ENCODE data around the gene SREBF2. TPM values are rescaled to one million over a fixed set of nuclear protein-coding genes. Genes with fewer than 3 reads are reported as not detected.
"Not testable (repeated sequence)": the region's sequence is repeated elsewhere in the genome, so short reads cannot be mapped to it uniquely, and the experiment has no call there.

The SREBF2 gene
- polyA plus RNA-seq, 4 donors, result 14.1 to 82.2 (median 48.1) TPM

GRCh38 chr22:41870081-41870480, 37.2 kb downstream of the SREBF2 start:
- not testable (repeated sequence) for H3K27me3 ChIP-seq (ENCODE audit: control insufficient read depth in 3 of 3, insufficient read depth in 3 of 3, low read length in 3 of 3); H3K4me1 ChIP-seq (ENCODE audit: control insufficient read depth in 3 of 3, insufficient read depth in 2 of 3, low read depth in 1 of 3, low read length in 2 of 3); H3K4me3 ChIP-seq (ENCODE audit: low read depth in 1 of 3, low read length in 3 of 3); H3K9me3 ChIP-seq (ENCODE audit: control insufficient read depth in 2 of 2, insufficient read depth in 1 of 2, low read depth in 1 of 2, low read length in 1 of 2); FAIRE-seq; DNase-seq; H3K27ac ChIP-seq (ENCODE audit: low read depth in 1 of 3, low read length in 2 of 3)
- H3K36me3 ChIP-seq (ENCODE audit: control insufficient read depth in 3 of 3, insufficient read depth in 2 of 3, low read depth in 1 of 3, low read length in 3 of 3), result peaks cover 14 to 84% (median 24%) of the 10 kb centered on the region in 3 donors
- 86 to 100% (median 100%) methylated on average over 1 of the region's 1 CpG for WGBS, 3 donors

GRCh38 chr22:41870786-41871185, 37.9 kb downstream of the SREBF2 start:
- H3K4me3 ChIP-seq (ENCODE audit: low read depth in 1 of 3, low read length in 3 of 3), result no peak overlapping the region
- no peak for DNase-seq
- H3K27ac ChIP-seq (ENCODE audit: low read depth in 1 of 3, low read length in 2 of 3), result no peak overlapping the region
- no peaks in the 10 kb centered on the region for H3K4me1 ChIP-seq (ENCODE audit: control insufficient read depth in 3 of 3, insufficient read depth in 2 of 3, low read depth in 1 of 3, low read length in 2 of 3)
- peaks cover 20 to 88% (median 30%) of the 10 kb centered on the region in 3 donors for H3K36me3 ChIP-seq (ENCODE audit: control insufficient read depth in 3 of 3, insufficient read depth in 2 of 3, low read depth in 1 of 3, low read length in 3 of 3)
- WGBS, 3 donors, result 85 to 91% (median 88%) methylated on average over 4 of the region's 4 CpGs
- no peaks in the 10 kb centered on the region for H3K9me3 ChIP-seq (ENCODE audit: control insufficient read depth in 2 of 2, insufficient read depth in 1 of 2, low read depth in 1 of 2, low read length in 1 of 2)
- no peaks in the 10 kb centered on the region for H3K27me3 ChIP-seq (ENCODE audit: control insufficient read depth in 3 of 3, insufficient read depth in 3 of 3, low read length in 3 of 3)
- FAIRE-seq, result no peak

GRCh38 chr22:41873391-41873790, 40.5 kb downstream of the SREBF2 start:
- Histone ChIP-seq H3K9me3 (ENCODE audit: control insufficient read depth in 2 of 2, insufficient read depth in 1 of 2, low read depth in 1 of 2, low read length in 1 of 2) (no peaks in the 10 kb centered on the region), H3K27ac (ENCODE audit: low read depth in 1 of 3, low read length in 2 of 3) (no peak overlapping the region), H3K27me3 (ENCODE audit: control insufficient read depth in 3 of 3, insufficient read depth in 3 of 3, low read length in 3 of 3) (no peaks in the 10 kb centered on the region), H3K4me3 (ENCODE audit: low read depth in 1 of 3, low read length in 3 of 3) (no peak overlapping the region), H3K4me1 (ENCODE audit: control insufficient read depth in 3 of 3, insufficient read depth in 2 of 3, low read depth in 1 of 3, low read length in 2 of 3) (no peaks in the 10 kb centered on the region), H3K36me3 (ENCODE audit: control insufficient read depth in 3 of 3, insufficient read depth in 2 of 3, low read depth in 1 of 3, low read length in 3 of 3) (peaks cover 21 to 80% (median 31%) of the 10 kb centered on the region in 3 donors)
- WGBS, 3 donors, result 66 to 75% (median 73%) methylated on average over 5 of the region's 5 CpGs
- no peak for FAIRE-seq
- no peak for DNase-seq

- no peak for DNase-seq
- 80 to 94% (median 91%) methylated on average over 2 of the region's 2 CpGs for WGBS, 3 donors
- no peaks in the 10 kb centered on the region for H3K9me3 ChIP-seq (ENCODE audit: control insufficient read depth in 2 of 2, insufficient read depth in 1 of 2, low read depth in 1 of 2, low read length in 1 of 2)
- no peak for FAIRE-seq
- no peak overlapping the region for H3K4me3 ChIP-seq (ENCODE audit: low read depth in 1 of 3, low read length in 3 of 3)
- no peak overlapping the region for H3K27ac ChIP-seq (ENCODE audit: low read depth in 1 of 3, low read length in 2 of 3)
- no peaks in the 10 kb centered on the region for H3K4me1 ChIP-seq (ENCODE audit: control insufficient read depth in 3 of 3, insufficient read depth in 2 of 3, low read depth in 1 of 3, low read length in 2 of 3)
- peaks cover 18 to 79% (median 25%) of the 10 kb centered on the region in 3 donors for H3K36me3 ChIP-seq (ENCODE audit: control insufficient read depth in 3 of 3, insufficient read depth in 2 of 3, low read depth in 1 of 3, low read length in 3 of 3)
- H3K27me3 ChIP-seq (ENCODE audit: control insufficient read depth in 3 of 3, insufficient read depth in 3 of 3, low read length in 3 of 3), result no peaks in the 10 kb centered on the region
Measured at GRCh38 chr22:41874090-41874489, 41.2 kb downstream of the SREBF2 start.

- no peaks in the 10 kb centered on the region for H3K27me3 ChIP-seq (ENCODE audit: control insufficient read depth in 3 of 3, insufficient read depth in 3 of 3, low read length in 3 of 3)
- DNase-seq (no peak), FAIRE-seq (no peak)
- H3K4me3 ChIP-seq (ENCODE audit: low read depth in 1 of 3, low read length in 3 of 3), result no peak overlapping the region
- H3K9me3 ChIP-seq (ENCODE audit: control insufficient read depth in 2 of 2, insufficient read depth in 1 of 2, low read depth in 1 of 2, low read length in 1 of 2), result no peaks in the 10 kb centered on the region
- no peaks in the 10 kb centered on the region for H3K4me1 ChIP-seq (ENCODE audit: control insufficient read depth in 3 of 3, insufficient read depth in 2 of 3, low read depth in 1 of 3, low read length in 2 of 3)
- H3K36me3 ChIP-seq (ENCODE audit: control insufficient read depth in 3 of 3, insufficient read depth in 2 of 3, low read depth in 1 of 3, low read length in 3 of 3), result peaks cover 20 to 79% (median 25%) of the 10 kb centered on the region in 3 donors
- 92 to 96% (median 93%) methylated on average over 10 of the region's 10 CpGs for WGBS, 3 donors
- H3K27ac ChIP-seq (ENCODE audit: low read depth in 1 of 3, low read length in 2 of 3), result no peak overlapping the region
Measured at GRCh38 chr22:41875531-41876270, 42.8 kb downstream of the SREBF2 start.

- WGBS, 3 donors, result 87 to 93% (median 89%) methylated on average over 3 of the region's 3 CpGs
- Histone ChIP-seq H3K27ac (ENCODE audit: low read depth in 1 of 3, low read length in 2 of 3) (no peak overlapping the region), H3K4me3 (ENCODE audit: low read depth in 1 of 3, low read length in 3 of 3) (no peak overlapping the region), H3K36me3 (ENCODE audit: control insufficient read depth in 3 of 3, insufficient read depth in 2 of 3, low read depth in 1 of 3, low read length in 3 of 3) (peaks cover 26 to 77% (median 28%) of the 10 kb centered on the region in 3 donors), H3K4me1 (ENCODE audit: control insufficient read depth in 3 of 3, insufficient read depth in 2 of 3, low read depth in 1 of 3, low read length in 2 of 3) (no peaks in the 10 kb centered on the region), H3K9me3 (ENCODE audit: control insufficient read depth in 2 of 2, insufficient read depth in 1 of 2, low read depth in 1 of 2, low read length in 1 of 2) (no peaks in the 10 kb centered on the region), H3K27me3 (ENCODE audit: control insufficient read depth in 3 of 3, insufficient read depth in 3 of 3, low read length in 3 of 3) (no peaks in the 10 kb centered on the region)
- FAIRE-seq (no peak), DNase-seq (no peak)
Measured at GRCh38 chr22:41876275-41876674, 43.4 kb downstream of the SREBF2 start.

GRCh38 chr22:41876675-41877074, 43.8 kb downstream of the SREBF2 start:
- peaks cover 28 to 77% (median 31%) of the 10 kb centered on the region in 3 donors for H3K36me3 ChIP-seq (ENCODE audit: control insufficient read depth in 3 of 3, insufficient read depth in 2 of 3, low read depth in 1 of 3, low read length in 3 of 3)
- no peak overlapping the region for H3K27ac ChIP-seq (ENCODE audit: low read depth in 1 of 3, low read length in 2 of 3)
- DNase-seq (no peak), FAIRE-seq (no peak)
- no peaks in the 10 kb centered on the region for H3K4me1 ChIP-seq (ENCODE audit: control insufficient read depth in 3 of 3, insufficient read depth in 2 of 3, low read depth in 1 of 3, low read length in 2 of 3)
- no peaks in the 10 kb centered on the region for H3K27me3 ChIP-seq (ENCODE audit: control insufficient read depth in 3 of 3, insufficient read depth in 3 of 3, low read length in 3 of 3)
- H3K9me3 ChIP-seq (ENCODE audit: control insufficient read depth in 2 of 2, insufficient read depth in 1 of 2, low read depth in 1 of 2, low read length in 1 of 2), result no peaks in the 10 kb centered on the region
- H3K4me3 ChIP-seq (ENCODE audit: low read depth in 1 of 3, low read length in 3 of 3), result no peak overlapping the region

- DNase-seq, result no peak
- 93 to 98% (median 96%) methylated on average over 16 of the region's 16 CpGs for WGBS, 3 donors
Measured at GRCh38 chr22:41880653-41881052, 47.7 kb downstream of the SREBF2 start.

GRCh38 chr22:41883400-41883799, 50.5 kb downstream of the SREBF2 start:
- Histone ChIP-seq H3K4me1 (ENCODE audit: control insufficient read depth in 3 of 3, insufficient read depth in 2 of 3, low read depth in 1 of 3, low read length in 2 of 3) (peaks cover 0 to 13% (median 0%) of the 10 kb centered on the region in 3 donors), H3K9me3 (ENCODE audit: control insufficient read depth in 2 of 2, insufficient read depth in 1 of 2, low read depth in 1 of 2, low read length in 1 of 2) (no peaks in the 10 kb centered on the region), H3K4me3 (ENCODE audit: low read depth in 1 of 3, low read length in 3 of 3) (no peak overlapping the region), H3K27me3 (ENCODE audit: control insufficient read depth in 3 of 3, insufficient read depth in 3 of 3, low read length in 3 of 3) (no peaks in the 10 kb centered on the region), H3K27ac (ENCODE audit: low read depth in 1 of 3, low read length in 2 of 3) (no peak overlapping the region), H3K36me3 (ENCODE audit: control insufficient read depth in 3 of 3, insufficient read depth in 2 of 3, low read depth in 1 of 3, low read length in 3 of 3) (peaks cover 26 to 78% (median 39%) of the 10 kb centered on the region in 3 donors)
- DNase-seq (no peak), FAIRE-seq (no peak)
- 93 to 96% (median 93%) methylated on average over 2 of the region's 2 CpGs for WGBS, 3 donors

More at GRCh38 chr22:41880653-41881052, 47.7 kb downstream of the SREBF2 start:
- H3K9me3 ChIP-seq (ENCODE audit: control insufficient read depth in 2 of 2, insufficient read depth in 1 of 2, low read depth in 1 of 2, low read length in 1 of 2), result no peaks in the 10 kb centered on the region
- H3K27me3 ChIP-seq (ENCODE audit: control insufficient read depth in 3 of 3, insufficient read depth in 3 of 3, low read length in 3 of 3), result no peaks in the 10 kb centered on the region
- peaks cover 28 to 78% (median 37%) of the 10 kb centered on the region in 3 donors for H3K36me3 ChIP-seq (ENCODE audit: control insufficient read depth in 3 of 3, insufficient read depth in 2 of 3, low read depth in 1 of 3, low read length in 3 of 3)
- FAIRE-seq, result no peak
- H3K4me3 ChIP-seq (ENCODE audit: low read depth in 1 of 3, low read length in 3 of 3), result no peak overlapping the region
- peaks cover 0 to 8% (median 0%) of the 10 kb centered on the region in 3 donors for H3K4me1 ChIP-seq (ENCODE audit: control insufficient read depth in 3 of 3, insufficient read depth in 2 of 3, low read depth in 1 of 3, low read length in 2 of 3)
- H3K27ac ChIP-seq (ENCODE audit: low read depth in 1 of 3, low read length in 2 of 3), result no peak overlapping the region

All from small intestine (tissue), 7 donors.